Body of pancreas (tissue), 4 donors: ENCODE measurements around the gene EFCAB3. TPM values are rescaled to one million over a fixed set of nuclear protein-coding genes. Genes with fewer than 3 reads are reported as not detected.
"Not testable (repeated sequence)": the region's sequence is repeated elsewhere in the genome, so short reads cannot be mapped to it uniquely, and the experiment has no call there.

Experiments
- ATAC-seq: fragments of 150-250 bp; one replicate; pipeline ENCODE4 v1.9.1; 2016
- DNase-seq, 4 donors: peaks; one replicate each; pipeline ENCODE4 v3.0.0-alpha.2; 2019
- H3K27ac ChIP-seq, 4 donors: fragments of 200-600 bp; sonication (generic); 1 replicate in 3 of 4; 2 replicates in 1 of 4; pipeline versions ENCODE4 v1.5.1 to v1.6.1; 2016 to 2019; ENCODE audit warnings: mild to moderate bottlenecking in 1 of 4, mixed read lengths in 1 of 4, moderate library complexity in 1 of 4
- H3K27me3 ChIP-seq, 2 donors: fragments of 200-600 bp; sonication (generic); one replicate each; pipeline ENCODE4 v1.6.0; 2016; ENCODE audit warnings: mild to moderate bottlenecking in 1 of 2
- H3K36me3 ChIP-seq, 2 donors: fragments of 200-600 bp; sonication (generic); replicated peaks in 1 of 2; 2 replicates each; pipeline ENCODE4 v1.5.1; 2016; ENCODE audit warnings: low read depth in 2 of 2; ENCODE audit not compliant: insufficient read depth in 1 of 2
- H3K4me1 ChIP-seq: fragments of 200-600 bp; sonication (generic); one replicate; pipeline ENCODE4 v1.6.0; 2016
- H3K4me3 ChIP-seq, 2 donors: fragments of 200-600 bp; sonication (generic); 1 replicate in 1 of 2; 2 replicates in 1 of 2; pipeline ENCODE4 v1.5.1; 2016 to 2019
- H3K9me3 ChIP-seq, 3 donors: fragments of 200-600 bp; sonication (generic); 1 replicate in 2 of 3; 2 replicates in 1 of 3; pipeline ENCODE4 v1.5.1; 2016
- CTCF ChIP-seq, 7 experiments: fragments of 450-650 bp in 4 of 7; fragments of 200-600 bp in 3 of 7; sonication (generic) in 3 of 7; IDR thresholded peaks; one replicate each; pipeline ENCODE4 v1.5.1; 2016 to 2019; ENCODE audit warnings: antibody characterized with exemption in 7 of 7
- POLR2A ChIP-seq, 3 donors: fragments of 450-650 bp; IDR thresholded peaks; one replicate each; pipeline ENCODE4 v1.6.1; 2016; ENCODE audit warnings: antibody characterized with exemption in 3 of 3, mild to moderate bottlenecking in 2 of 3
- WGBS, 2 donors: methylation state at CpG; one replicate each; pipeline ENCODE4 v1.1.5; 2017; 5-methylcytosine and 5-hydroxymethylcytosine counted together
- intact Hi-C: fragments of 100-400 bp; cut with DNase I; formaldehyde crosslinking; loops from one replicate; pipeline ENCODE4 v1.15.1; 2023
- total RNA-seq, 2 donors: library from RNA; depleted of rRNA; stranded (reverse); fragments of >200 nt; gene quantifications; one replicate each; pipeline ENCODE4 v1.1.0, GENCODE V29; 2016

The EFCAB3 gene
- total RNA-seq, 2 donors from 2014 or later: not detected

- 81 to 84% methylated on average over 18 of the region's 18 CpGs for WGBS, 2 donors
- DNase-seq: no peak
- no peaks in the 10 kb centered on the region for H3K27me3 ChIP-seq
- no peaks in the 10 kb centered on the region for H3K9me3 ChIP-seq
- H3K4me1 ChIP-seq: no peaks in the 10 kb centered on the region
- no peak overlapping the region for H3K4me3 ChIP-seq
- no peaks in the 10 kb centered on the region for H3K36me3 ChIP-seq
- no peak for ATAC-seq
- H3K27ac ChIP-seq: no peak overlapping the region
- TF ChIP-seq POLR2A (IDR thresholded peaks at IDR 0.05) (no peak), CTCF (IDR thresholded peaks at IDR 0.05) (no peak)
- intact Hi-C loops: no loop called here
These were observed 1.2 kb downstream of the EFCAB3 start for GRCh38 chr17:62381561-62381960.

GRCh38 chr17:62388856-62389255 is 8.5 kb downstream of the EFCAB3 start:
- Histone ChIP-seq H3K27ac (no peak overlapping the region), H3K36me3 (no peaks in the 10 kb centered on the region), H3K4me1 (no peaks in the 10 kb centered on the region), H3K4me3 (no peak overlapping the region), H3K27me3 (no peaks in the 10 kb centered on the region), H3K9me3 (no peaks in the 10 kb centered on the region)
- no peak for DNase-seq
- 18 to 22% methylated on average over 1 of the region's 1 CpG for WGBS, 2 donors
- intact Hi-C loops: no loop called here
- ATAC-seq: no peak
- TF ChIP-seq CTCF (IDR thresholded peaks at IDR 0.05) (no peak), POLR2A (IDR thresholded peaks at IDR 0.05) (no peak)

GRCh38 chr17:62392908-62393307 is 12.6 kb downstream of the EFCAB3 start:
- 41 to 58% methylated on average over 1 of the region's 1 CpG for WGBS, 2 donors
- Histone ChIP-seq H3K36me3 (no peaks in the 10 kb centered on the region), H3K27ac (no peak overlapping the region), H3K4me3 (no peak overlapping the region), H3K27me3 (no peaks in the 10 kb centered on the region), H3K4me1 (no peaks in the 10 kb centered on the region), H3K9me3 (no peaks in the 10 kb centered on the region)
- intact Hi-C loops: no loop called here
- TF ChIP-seq CTCF (IDR thresholded peaks at IDR 0.05) (no peak), POLR2A (IDR thresholded peaks at IDR 0.05) (no peak)
- ATAC-seq (no peak), DNase-seq (no peak)

GRCh38 chr17:62398891-62399290 is 18.5 kb downstream of the EFCAB3 start:
- TF ChIP-seq POLR2A (IDR thresholded peaks at IDR 0.05): no peak
- 89 to 91% methylated on average over 1 of the region's 1 CpG for WGBS, 2 donors

GRCh38 chr17:62405451-62405850 is 25.1 kb downstream of the EFCAB3 start:
- Histone ChIP-seq H3K9me3 (peaks cover 0 to 4% (median 0%) of the 10 kb centered on the region in 3 donors), H3K27me3 (no peaks in the 10 kb centered on the region), H3K4me1 (no peaks in the 10 kb centered on the region), H3K36me3 (no peaks in the 10 kb centered on the region), H3K4me3 (no peak overlapping the region), H3K27ac (no peak overlapping the region)
- DNase-seq (no peak), ATAC-seq (no peak)
- intact Hi-C loops: no loop called here
- WGBS, 2 donors: 42 to 43% methylated on average over 2 of the region's 2 CpGs
- TF ChIP-seq CTCF (IDR thresholded peaks at IDR 0.05) (no peak), POLR2A (IDR thresholded peaks at IDR 0.05) (no peak)

More at GRCh38 chr17:62398891-62399290, 18.5 kb downstream of the EFCAB3 start:
- no peak overlapping the region for H3K27ac ChIP-seq
- peaks cover 0 to 4% (median 0%) of the 10 kb centered on the region in 3 donors for H3K9me3 ChIP-seq
- no peak overlapping the region for H3K4me3 ChIP-seq
- H3K27me3 ChIP-seq: no peaks in the 10 kb centered on the region
- no peaks in the 10 kb centered on the region for H3K4me1 ChIP-seq
- intact Hi-C loops: no loop called here
- DNase-seq (no peak), ATAC-seq (no peak)
- H3K36me3 ChIP-seq: no peaks in the 10 kb centered on the region

GRCh38 chr17:62413090-62413489 is 32.7 kb downstream of the EFCAB3 start:
- DNase-seq, intact Hi-C loops, H3K4me1 ChIP-seq, ATAC-seq, H3K36me3 ChIP-seq, H3K27me3 ChIP-seq, H3K9me3 ChIP-seq, H3K4me3 ChIP-seq, H3K27ac ChIP-seq: not testable (repeated sequence)
- 84 to 89% methylated on average over 1 of the region's 1 CpG for WGBS, 2 donors
